HTERT RPE-1 (cell line): ENCODE measurements around the gene VPS50.

Experiments
- in situ Hi-C: fragments of 300-500 bp; cut with MboI; formaldehyde crosslinking; loops from 4 replicates; pipeline ENCODE4 v1.14.3; 2020; ENCODE audit warnings: low sequenced_read_pairs

VPS50 gene

GRCh38 chr7:93402944-93403343 lies 170.8 kb downstream of the VPS50 start:
- in situ Hi-C loops: no loop called here

- in situ Hi-C loops: no loop called here
Observed at GRCh38 chr7:93407239-93407638, 175.1 kb downstream of the VPS50 start.

GRCh38 chr7:93409324-93409723 lies 177.2 kb downstream of the VPS50 start:
- in situ Hi-C loops: no loop called here
